ENCODE results near the gene BCL11B. TPM values are rescaled to one million over a fixed set of nuclear protein-coding genes. Genes with fewer than 3 reads are reported as not detected.

Gene BCL11B
- polyA plus RNA-seq, 3 donors = 0.01 TPM; not detected in 2

GRCh38 chr14:99164712-99165111 lies 107.3 kb downstream of the BCL11B start:
- H3K27ac ChIP-seq (ENCODE audit: low read depth in 1 of 2, low read length in 2 of 2) = no peak overlapping the region
- peaks cover 0 to 17% (median 6%) of the 10 kb centered on the region in 7 donors for H3K9me3 Mint-ChIP-seq
- H3K4me2 ChIP-seq (replicated peaks; ENCODE audit: extremely low read depth, low read length, poor library complexity, severe bottlenecking) = no peak overlapping the region
- H3K27ac Mint-ChIP-seq = no peak overlapping the region
- H3K9ac ChIP-seq (ENCODE audit: insufficient read depth, low read length, poor library complexity, severe bottlenecking) = no peak overlapping the region
- no peak for DNase-seq
- H3K4me3 ChIP-seq (replicated peaks in 1 of 3; ENCODE audit: low read depth in 2 of 3, low read length in 3 of 3) = no peak overlapping the region
- H4K20me1 ChIP-seq (ENCODE audit: insufficient read depth, low read length) = no peaks in the 10 kb centered on the region
- H3K4me1 Mint-ChIP-seq = no peaks in the 10 kb centered on the region
- no peaks in the 10 kb centered on the region for H3K36me3 Mint-ChIP-seq
- TF ChIP-seq CTCF (IDR thresholded peaks at IDR 0.05) = no peak
- no peaks in the 10 kb centered on the region for H3K4me1 ChIP-seq (ENCODE audit: control insufficient read depth in 1 of 2, insufficient read depth in 2 of 2, low read length in 2 of 2)
- no peaks in the 10 kb centered on the region for H3K27me3 ChIP-seq (ENCODE audit: control insufficient read depth in 2 of 2, insufficient read depth in 2 of 2, low read length in 2 of 2)
- peaks cover 5 to 10% (median 6%) of the 10 kb centered on the region in 3 donors for H3K27me3 Mint-ChIP-seq (ENCODE audit: low read depth in 3 of 3)
- intact Hi-C loops (cut with micrococcal nuclease) = no loop called here
- no peaks in the 10 kb centered on the region for H3K36me3 ChIP-seq (replicated peaks in 1 of 2; ENCODE audit: control insufficient read depth in 1 of 2, insufficient read depth in 2 of 2, low read length in 2 of 2)
- no peaks in the 10 kb centered on the region for H3K9me3 ChIP-seq (replicated peaks in 1 of 2; ENCODE audit: control insufficient read depth in 1 of 2, insufficient read depth in 1 of 2, low read length in 2 of 2)
- H2AFZ ChIP-seq (ENCODE audit: insufficient read depth, low read depth, low read length, poor library complexity, severe bottlenecking) = no peak overlapping the region
- H3K4me3 Mint-ChIP-seq = no peak overlapping the region
- no CpG with 5 or more reads among the region's 5 CpGs for WGBS (ENCODE audit: insufficient coverage)
- no peaks in the 10 kb centered on the region for H3K79me2 ChIP-seq (ENCODE audit: insufficient read depth, low read length)

- Histone ChIP-seq H3K79me2 (ENCODE audit: insufficient read depth, low read length) (no peaks in the 10 kb centered on the region), H3K36me3 (replicated peaks in 1 of 2; ENCODE audit: control insufficient read depth in 1 of 2, insufficient read depth in 2 of 2, low read length in 2 of 2) (no peaks in the 10 kb centered on the region), H4K20me1 (ENCODE audit: insufficient read depth, low read length) (no peaks in the 10 kb centered on the region), H3K4me3 (replicated peaks in 1 of 3; ENCODE audit: low read depth in 2 of 3, low read length in 3 of 3) (no peak overlapping the region), H3K4me2 (replicated peaks; ENCODE audit: extremely low read depth, low read length, poor library complexity, severe bottlenecking) (no peak overlapping the region), H3K4me1 (ENCODE audit: control insufficient read depth in 1 of 2, insufficient read depth in 2 of 2, low read length in 2 of 2) (no peaks in the 10 kb centered on the region), H2AFZ (ENCODE audit: insufficient read depth, low read depth, low read length, poor library complexity, severe bottlenecking) (no peak overlapping the region), H3K27ac (ENCODE audit: low read depth in 1 of 2, low read length in 2 of 2) (no peak overlapping the region), H3K9me3 (replicated peaks in 1 of 2; ENCODE audit: control insufficient read depth in 1 of 2, insufficient read depth in 1 of 2, low read length in 2 of 2) (no peaks in the 10 kb centered on the region), H3K27me3 (ENCODE audit: control insufficient read depth in 2 of 2, insufficient read depth in 2 of 2, low read length in 2 of 2) (no peaks in the 10 kb centered on the region), H3K9ac (ENCODE audit: insufficient read depth, low read length, poor library complexity, severe bottlenecking) (no peak overlapping the region)
- no peak for TF ChIP-seq CTCF (IDR thresholded peaks at IDR 0.05)
- Mint-ChIP-seq H3K27me3 (ENCODE audit: low read depth in 3 of 3) (peaks cover 4 to 11% (median 8%) of the 10 kb centered on the region in 3 donors), H3K27ac (no peak overlapping the region), H3K4me3 (no peak overlapping the region), H3K4me1 (no peaks in the 10 kb centered on the region), H3K36me3 (no peaks in the 10 kb centered on the region), H3K9me3 (peaks cover 0 to 17% (median 6%) of the 10 kb centered on the region in 7 donors)
- WGBS (ENCODE audit: insufficient coverage) = 90% methylated on average over 2 of the region's 3 CpGs
- intact Hi-C loops (cut with micrococcal nuclease) = no loop called here
- no peak for DNase-seq
Measured at GRCh38 chr14:99163446-99163845, 108.6 kb downstream of the BCL11B start.
